ENCODE data around the gene ITPRIPL2.

The ITPRIPL2 gene

DNA sequence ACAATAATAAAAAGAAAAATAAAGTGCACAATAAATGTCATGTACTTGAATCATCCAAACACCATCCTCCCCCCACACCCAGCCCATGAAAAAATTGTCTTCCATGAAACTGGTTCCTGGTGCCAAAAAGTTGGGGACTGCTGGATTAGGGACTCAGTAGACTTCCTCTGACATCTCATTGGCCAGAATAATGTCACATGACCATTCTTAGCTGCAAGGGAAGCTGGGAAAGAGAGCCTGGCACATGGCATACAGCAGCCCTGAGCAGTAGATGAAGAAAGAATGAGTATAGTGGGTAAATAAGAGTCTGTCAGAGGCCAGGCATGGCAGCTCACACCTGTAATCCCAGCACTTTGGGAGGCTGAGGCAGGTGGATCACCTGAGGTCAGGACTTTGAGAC lies 12.5 kb downstream of the ITPRIPL2 start:
- Histone ChIP-seq H3K9ac (no peak overlapping the region), H2AFZ (no peak overlapping the region), H3K4me3 (ENCODE audit: low read depth, low read length) (no peak overlapping the region), H3K27ac (no peak overlapping the region), H3K9me3 (ENCODE audit: control insufficient read depth, low read length) (no peaks in the 10 kb centered on the region), H3K4me2 (ENCODE audit: low read length) (no peak overlapping the region), H3K36me3 (ENCODE audit: control insufficient read depth, insufficient read depth, low read length) (no peaks in the 10 kb centered on the region), H3K4me1 (no peaks in the 10 kb centered on the region), H3K27me3 (ENCODE audit: control insufficient read depth, insufficient read depth, low read length) (no peaks in the 10 kb centered on the region), H3K79me2 (no peaks in the 10 kb centered on the region)
- TF ChIP-seq, protein P1, sequence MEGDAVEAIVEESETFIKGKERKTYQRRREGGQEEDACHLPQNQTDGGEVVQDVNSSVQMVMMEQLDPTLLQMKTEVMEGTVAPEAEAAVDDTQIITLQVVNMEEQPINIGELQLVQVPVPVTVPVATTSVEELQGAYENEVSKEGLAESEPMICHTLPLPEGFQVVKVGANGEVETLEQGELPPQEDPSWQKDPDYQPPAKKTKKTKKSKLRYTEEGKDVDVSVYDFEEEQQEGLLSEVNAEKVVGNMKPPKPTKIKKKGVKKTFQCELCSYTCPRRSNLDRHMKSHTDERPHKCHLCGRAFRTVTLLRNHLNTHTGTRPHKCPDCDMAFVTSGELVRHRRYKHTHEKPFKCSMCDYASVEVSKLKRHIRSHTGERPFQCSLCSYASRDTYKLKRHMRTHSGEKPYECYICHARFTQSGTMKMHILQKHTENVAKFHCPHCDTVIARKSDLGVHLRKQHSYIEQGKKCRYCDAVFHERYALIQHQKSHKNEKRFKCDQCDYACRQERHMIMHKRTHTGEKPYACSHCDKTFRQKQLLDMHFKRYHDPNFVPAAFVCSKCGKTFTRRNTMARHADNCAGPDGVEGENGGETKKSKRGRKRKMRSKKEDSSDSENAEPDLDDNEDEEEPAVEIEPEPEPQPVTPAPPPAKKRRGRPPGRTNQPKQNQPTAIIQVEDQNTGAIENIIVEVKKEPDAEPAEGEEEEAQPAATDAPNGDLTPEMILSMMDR (IDR thresholded peaks at IDR 0.05) = no peak

DNA sequence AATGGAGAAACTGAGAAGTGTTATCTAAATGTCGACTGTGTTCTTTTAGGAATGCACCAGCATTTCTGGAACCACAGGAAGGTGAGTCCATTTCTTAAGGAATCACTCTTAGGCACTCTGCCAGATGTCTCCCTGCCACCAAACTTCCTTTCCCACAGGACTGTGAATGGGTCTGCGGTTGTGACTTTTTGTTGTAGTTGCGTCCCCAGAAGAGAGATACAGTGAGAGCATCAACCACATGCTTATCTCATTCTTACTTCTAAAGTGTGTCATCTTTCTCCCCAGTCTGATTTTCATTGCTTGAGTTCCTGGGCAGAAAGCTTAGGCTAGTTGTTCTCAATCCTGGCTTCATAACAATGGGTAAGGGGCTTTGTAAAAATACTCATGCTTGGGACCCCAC lies 13.4 kb downstream of the ITPRIPL2 start:
- Histone ChIP-seq H3K79me2 (no peaks in the 10 kb centered on the region), H3K4me1 (no peaks in the 10 kb centered on the region), H3K27me3 (ENCODE audit: control insufficient read depth, insufficient read depth, low read length) (no peaks in the 10 kb centered on the region), H3K27ac (no peak overlapping the region), H3K36me3 (ENCODE audit: control insufficient read depth, insufficient read depth, low read length) (no peaks in the 10 kb centered on the region), H3K4me2 (ENCODE audit: low read length) (no peak overlapping the region), H3K9me3 (ENCODE audit: control insufficient read depth, low read length) (no peaks in the 10 kb centered on the region), H3K4me3 (ENCODE audit: low read depth, low read length) (no peak overlapping the region), H2AFZ (no peak overlapping the region), H3K9ac (no peak overlapping the region)
- TF ChIP-seq, protein P1 (IDR thresholded peaks at IDR 0.05) = no peak

DNA sequence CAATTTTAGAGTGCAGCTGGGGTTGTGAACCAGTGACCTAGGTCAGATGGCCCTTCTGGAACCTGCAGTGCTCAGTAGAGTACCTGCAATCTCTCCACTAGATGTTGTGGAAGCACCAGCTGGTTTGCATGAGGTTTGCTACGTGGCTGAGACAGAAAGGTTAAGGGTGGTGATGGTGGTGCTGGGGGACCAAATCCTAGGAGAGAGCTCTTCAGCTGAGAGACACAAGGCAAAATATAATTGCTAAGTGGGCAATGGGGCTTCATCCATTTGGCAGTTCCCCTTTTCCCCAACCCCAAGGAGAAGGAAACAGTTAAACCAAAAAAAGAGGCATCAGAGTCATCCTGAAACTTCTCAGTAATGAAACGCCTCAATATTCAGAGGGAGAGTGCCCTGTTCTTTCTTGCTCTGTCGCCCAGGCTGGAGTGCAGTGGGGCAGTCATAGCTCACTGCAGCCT lies 13.9 kb downstream of the ITPRIPL2 start:
- no peak overlapping the region for H3K27ac ChIP-seq
- H3K36me3 ChIP-seq (ENCODE audit: control insufficient read depth, insufficient read depth, low read length) = no peaks in the 10 kb centered on the region
- H3K4me2 ChIP-seq (ENCODE audit: low read length) = no peak overlapping the region
- H3K27me3 ChIP-seq (ENCODE audit: control insufficient read depth, insufficient read depth, low read length) = no peaks in the 10 kb centered on the region
- no peaks in the 10 kb centered on the region for H3K79me2 ChIP-seq
- H3K4me3 ChIP-seq (ENCODE audit: low read depth, low read length) = no peak overlapping the region
- no peaks in the 10 kb centered on the region for H3K4me1 ChIP-seq
- no peak overlapping the region for H2AFZ ChIP-seq
- no peak overlapping the region for H3K9ac ChIP-seq
- no peaks in the 10 kb centered on the region for H3K9me3 ChIP-seq (ENCODE audit: control insufficient read depth, low read length)
- TF ChIP-seq, protein P1 (IDR thresholded peaks at IDR 0.05) = no peak

DNA sequence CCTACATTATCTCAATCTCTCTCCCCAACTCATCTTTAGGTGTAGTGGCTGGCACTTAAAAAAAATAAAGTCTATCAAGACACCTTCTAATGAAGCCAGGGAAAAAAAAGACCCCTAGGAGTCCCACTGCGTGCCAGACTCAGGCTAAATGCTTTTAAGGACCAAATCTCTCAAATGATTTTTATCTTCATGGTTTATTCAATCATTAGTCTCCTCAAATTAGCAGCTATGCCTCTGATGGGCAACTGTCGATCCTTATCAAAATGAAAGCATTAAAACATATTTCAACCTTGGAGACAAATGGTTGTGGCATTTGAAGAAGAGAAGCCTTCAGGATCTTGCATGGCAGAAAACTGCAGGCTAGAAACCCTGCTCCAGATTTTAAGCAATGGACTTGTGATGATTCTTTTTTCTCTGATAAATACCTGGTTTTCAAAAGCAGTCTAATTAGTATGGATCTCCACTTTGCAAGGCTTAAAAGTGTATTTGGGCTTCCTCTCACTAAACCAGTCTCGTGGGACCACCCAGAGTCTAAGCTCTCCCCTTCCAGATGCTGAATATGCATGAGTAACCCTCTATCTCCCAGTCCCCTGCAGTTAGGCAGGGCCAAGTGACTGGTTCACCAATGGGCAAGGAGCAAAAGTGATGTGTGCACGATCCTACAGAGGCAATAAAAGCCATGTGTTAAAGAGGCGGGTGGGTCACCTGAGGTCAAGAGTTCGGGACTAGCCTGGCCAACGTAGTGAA lies 14.9 kb downstream of the ITPRIPL2 start:
- H3K79me2 ChIP-seq = no peaks in the 10 kb centered on the region
- no peak overlapping the region for H3K4me2 ChIP-seq (ENCODE audit: low read length)
- H3K4me1 ChIP-seq = no peaks in the 10 kb centered on the region
- no peak overlapping the region for H3K27ac ChIP-seq
- H3K9me3 ChIP-seq (ENCODE audit: control insufficient read depth, low read length) = no peaks in the 10 kb centered on the region
- TF ChIP-seq, protein P1 (IDR thresholded peaks at IDR 0.05) = no peak
- H2AFZ ChIP-seq = no peak overlapping the region
- H3K9ac ChIP-seq = no peak overlapping the region
- no peak overlapping the region for H3K4me3 ChIP-seq (ENCODE audit: low read depth, low read length)
- no peaks in the 10 kb centered on the region for H3K36me3 ChIP-seq (ENCODE audit: control insufficient read depth, insufficient read depth, low read length)
- no peaks in the 10 kb centered on the region for H3K27me3 ChIP-seq (ENCODE audit: control insufficient read depth, insufficient read depth, low read length)

DNA sequence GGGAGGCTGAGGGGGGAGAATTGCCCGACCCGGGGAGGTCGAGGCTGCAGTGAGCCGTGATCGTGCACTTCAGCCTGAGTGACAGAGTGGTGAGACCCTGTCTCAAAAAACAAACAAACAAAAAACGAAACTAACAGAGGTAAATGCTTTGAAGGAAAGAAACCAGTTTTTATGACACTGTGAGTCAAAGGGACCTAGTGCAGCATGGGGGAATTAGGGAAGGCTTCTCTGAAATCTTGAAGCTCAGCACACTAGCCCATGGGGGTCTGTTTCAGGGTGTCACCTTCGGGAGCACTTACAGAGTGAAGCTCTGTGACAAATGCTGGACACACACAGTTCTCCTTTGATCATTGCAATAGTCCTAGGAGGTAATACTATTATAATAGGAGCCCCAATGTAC lies 16.6 kb downstream of the ITPRIPL2 start:
- no peaks in the 10 kb centered on the region for H3K27me3 ChIP-seq (ENCODE audit: control insufficient read depth, insufficient read depth, low read length)
- H3K4me2 ChIP-seq (ENCODE audit: low read length) = no peak overlapping the region
- H3K9me3 ChIP-seq (ENCODE audit: control insufficient read depth, low read length) = no peaks in the 10 kb centered on the region
- no peak overlapping the region for H3K27ac ChIP-seq
- H3K79me2 ChIP-seq = no peaks in the 10 kb centered on the region
- TF ChIP-seq, protein P1 (IDR thresholded peaks at IDR 0.05) = no peak
- H3K4me3 ChIP-seq (ENCODE audit: low read depth, low read length) = no peak overlapping the region
- H2AFZ ChIP-seq = no peak overlapping the region
- H3K9ac ChIP-seq = no peak overlapping the region
- H3K36me3 ChIP-seq (ENCODE audit: control insufficient read depth, insufficient read depth, low read length) = no peaks in the 10 kb centered on the region
- H3K4me1 ChIP-seq = no peaks in the 10 kb centered on the region

Measured in parathyroid adenoma (tissue), 2 donors.